Natural killer cell treated with Interleukin-12 subunit alpha and Interleukin-12 subunit beta and Interleukin-15 and Interleukin-18, amount 100 ng/mL, for 72 hours (primary cell): ENCODE measurements around the gene ITK. TPM values are rescaled to one million over a fixed set of nuclear protein-coding genes. Genes with fewer than 3 reads are reported as not detected.

Experiments
- ATAC-seq, 2 donors: fragments of 150-1000 bp; cut with Tn5 transposase in 1 of 2; sonication (Bioruptor Pico), chemical (Tn5 transposase) in 1 of 2; 2 replicates each; pipeline ENCODE4 v1.10.0; 2021
- DNase-seq: peaks from one replicate; pipeline ENCODE4 v3.0.0; 2022; ENCODE audit warnings: low spot score
- H3K27ac Mint-ChIP-seq, 2 donors: 1 replicate in 1 of 2; 2 replicates in 1 of 2; pipeline ENCODE4 v1.8.0; 2022; ENCODE audit warnings: mixed read lengths in 2 of 2, mild to moderate bottlenecking in 1 of 2, moderate library complexity in 1 of 2
- H3K27me3 Mint-ChIP-seq, 2 donors: 1 replicate in 1 of 2; 2 replicates in 1 of 2; pipeline ENCODE4 v1.8.0; 2022; ENCODE audit warnings: mixed read lengths in 2 of 2
- H3K36me3 Mint-ChIP-seq: one replicate; pipeline ENCODE4 v1.8.0; 2022; ENCODE audit warnings: mixed read lengths
- H3K4me1 Mint-ChIP-seq, 2 donors: 1 replicate in 1 of 2; 2 replicates in 1 of 2; pipeline ENCODE4 v1.8.0; 2022; ENCODE audit warnings: low read depth in 2 of 2, mixed read lengths in 2 of 2, mild to moderate bottlenecking in 1 of 2
- H3K4me3 Mint-ChIP-seq: one replicate; pipeline ENCODE4 v1.8.0; 2022; ENCODE audit warnings: mixed read lengths
- H3K9me3 Mint-ChIP-seq: 2 replicates; pipeline ENCODE4 v1.8.0; 2022; ENCODE audit warnings: mixed read lengths
- total RNA-seq, 2 donors: library from RNA; stranded (reverse); gene quantifications; one replicate each; pipeline ENCODE4 v1.2.3, GENCODE V29; 2022

The ITK gene
- total RNA-seq, 2 donors from 2014 or later = 153 to 225 TPM

- Mint-ChIP-seq H3K36me3 (peaks cover 23% of the 10 kb centered on the region), H3K9me3 (no peaks in the 10 kb centered on the region)
- ATAC-seq = no peak
These were observed 77.8 kb downstream of the ITK start for GRCh38 chr5:157258450-157258849.

GRCh38 chr5:157259699-157260098 is 79.1 kb downstream of the ITK start:
- ATAC-seq = peak in 1 of 2 donors; percentile 75
- peaks cover 12% of the 10 kb centered on the region for H3K36me3 Mint-ChIP-seq
- no peak for DNase-seq
- H3K27ac Mint-ChIP-seq = peak overlapping the region; percentile 1 to 7
- peaks cover 57 to 64% of the 10 kb centered on the region in 2 donors for H3K4me1 Mint-ChIP-seq
- no peaks in the 10 kb centered on the region for H3K9me3 Mint-ChIP-seq
- H3K4me3 Mint-ChIP-seq = no peak overlapping the region
- H3K27me3 Mint-ChIP-seq = no peaks in the 10 kb centered on the region

More at GRCh38 chr5:157258450-157258849, 77.8 kb downstream of the ITK start:
- Mint-ChIP-seq H3K27ac (peak overlapping the region; percentile 10 to 49), H3K4me3 (no peak overlapping the region), H3K27me3 (no peaks in the 10 kb centered on the region), H3K4me1 (peaks cover 56 to 65% of the 10 kb centered on the region in 2 donors)
- no peak for DNase-seq

DNA sequence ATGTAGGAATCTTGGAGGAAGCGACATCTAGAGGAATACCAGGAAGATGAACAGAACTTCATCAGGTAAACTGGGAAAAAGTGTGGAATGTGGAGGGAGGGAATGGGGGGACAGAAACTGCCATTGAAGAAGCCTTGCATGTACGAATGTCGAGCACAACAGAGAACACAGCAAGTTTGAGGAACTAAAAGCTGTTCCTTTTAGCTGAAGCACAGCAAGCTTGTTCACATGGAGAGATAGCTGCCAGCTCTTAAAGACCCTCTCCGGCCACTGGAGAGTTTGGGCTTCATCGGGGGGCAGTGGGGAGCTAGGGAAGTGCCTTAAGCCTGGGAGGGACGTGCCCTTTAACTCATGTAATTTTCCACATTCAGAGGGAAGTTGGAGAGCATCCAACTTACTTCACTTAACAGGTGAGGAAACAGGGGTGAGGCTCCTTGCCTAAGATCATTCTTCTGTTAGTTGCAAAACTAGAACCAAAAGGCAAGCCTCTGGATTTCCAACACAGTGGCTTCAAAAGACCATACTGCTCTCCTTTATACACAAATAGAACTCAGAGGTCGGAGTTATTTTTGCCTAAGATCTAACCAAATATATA is 83.0 kb downstream of the ITK start:
- Mint-ChIP-seq H3K4me1 (peaks cover 51 to 67% of the 10 kb centered on the region in 2 donors), H3K4me3 (no peak overlapping the region), H3K9me3 (no peaks in the 10 kb centered on the region), H3K36me3 (peaks cover 6% of the 10 kb centered on the region), H3K27me3 (no peaks in the 10 kb centered on the region), H3K27ac (peak overlapping the region in 1 of 2 donors; percentile 93)
- ATAC-seq (no peak), DNase-seq (no peak)

GRCh38 chr5:157265714-157266285 is 85.2 kb downstream of the ITK start, which contains the start of gene CYFIP2:
Gene CYFIP2 (plus strand): TSS chr5:157266123. CDS start chr5:157285362, 19,239 bp downstream.
- DNase-seq (peak; percentile 91), ATAC-seq (peak; percentile 96 to 97)
- peak within 1 kb of the TSS; percentile 95 to 100 for H3K27ac Mint-ChIP-seq
- peaks cover 64 to 74% of the 10 kb centered on the region in 2 donors for H3K4me1 Mint-ChIP-seq
- peak within 1 kb of the TSS; percentile 90 for H3K4me3 Mint-ChIP-seq
- H3K36me3 Mint-ChIP-seq = peaks cover 15% of the 10 kb centered on the region
- H3K9me3 Mint-ChIP-seq = no peaks in the 10 kb centered on the region
- no peaks in the 10 kb centered on the region for H3K27me3 Mint-ChIP-seq

GRCh38 chr5:157266286-157267007 is 85.8 kb downstream of the ITK start:
- DNase-seq = peak; percentile 68
- Mint-ChIP-seq H3K36me3 (peaks cover 15% of the 10 kb centered on the region), H3K4me3 (peak overlapping the region; percentile 90), H3K4me1 (peaks cover 64 to 75% of the 10 kb centered on the region in 2 donors), H3K27ac (peak overlapping the region; percentile 95 to 100), H3K9me3 (no peaks in the 10 kb centered on the region), H3K27me3 (no peaks in the 10 kb centered on the region)
- peak; percentile 55 to 58 for ATAC-seq

DNA sequence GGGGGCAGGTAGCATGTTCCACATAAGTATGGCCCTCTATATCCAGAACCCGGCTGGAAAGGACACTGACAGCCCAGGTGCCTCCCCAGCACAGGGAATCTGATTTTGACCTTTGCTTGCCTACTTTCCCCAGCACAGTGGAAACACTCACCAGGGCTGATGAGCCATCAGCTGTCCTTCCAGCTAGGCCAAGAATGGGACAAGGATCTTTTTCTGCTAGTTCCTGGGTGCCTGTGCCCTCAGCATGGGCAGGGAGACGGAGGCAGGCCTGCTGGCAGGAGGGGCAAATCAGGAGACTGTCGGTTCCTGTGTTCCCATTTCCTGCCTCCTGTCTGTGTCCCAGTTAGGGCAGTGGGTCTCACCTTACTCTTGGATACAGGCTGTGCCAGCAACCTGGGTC is 86.4 kb downstream of the ITK start:
- no peaks in the 10 kb centered on the region for H3K27me3 Mint-ChIP-seq
- peaks cover 15% of the 10 kb centered on the region for H3K36me3 Mint-ChIP-seq
- DNase-seq = no peak
- no peaks in the 10 kb centered on the region for H3K9me3 Mint-ChIP-seq
- H3K27ac Mint-ChIP-seq = peak overlapping the region; percentile 95 to 100
- H3K4me1 Mint-ChIP-seq = peaks cover 69 to 80% of the 10 kb centered on the region in 2 donors
- peak overlapping the region; percentile 90 for H3K4me3 Mint-ChIP-seq
- no peak for ATAC-seq

- peaks cover 77 to 89% of the 10 kb centered on the region in 2 donors for H3K4me1 Mint-ChIP-seq
- peaks cover 15% of the 10 kb centered on the region for H3K36me3 Mint-ChIP-seq
- no peaks in the 10 kb centered on the region for H3K27me3 Mint-ChIP-seq
- H3K4me3 Mint-ChIP-seq = peak overlapping the region; percentile 90
- peak overlapping the region; percentile 95 to 100 for H3K27ac Mint-ChIP-seq
- ATAC-seq (no peak), DNase-seq (no peak)
- no peaks in the 10 kb centered on the region for H3K9me3 Mint-ChIP-seq
These were observed 87.3 kb downstream of the ITK start for GRCh38 chr5:157267761-157268480.

DNA sequence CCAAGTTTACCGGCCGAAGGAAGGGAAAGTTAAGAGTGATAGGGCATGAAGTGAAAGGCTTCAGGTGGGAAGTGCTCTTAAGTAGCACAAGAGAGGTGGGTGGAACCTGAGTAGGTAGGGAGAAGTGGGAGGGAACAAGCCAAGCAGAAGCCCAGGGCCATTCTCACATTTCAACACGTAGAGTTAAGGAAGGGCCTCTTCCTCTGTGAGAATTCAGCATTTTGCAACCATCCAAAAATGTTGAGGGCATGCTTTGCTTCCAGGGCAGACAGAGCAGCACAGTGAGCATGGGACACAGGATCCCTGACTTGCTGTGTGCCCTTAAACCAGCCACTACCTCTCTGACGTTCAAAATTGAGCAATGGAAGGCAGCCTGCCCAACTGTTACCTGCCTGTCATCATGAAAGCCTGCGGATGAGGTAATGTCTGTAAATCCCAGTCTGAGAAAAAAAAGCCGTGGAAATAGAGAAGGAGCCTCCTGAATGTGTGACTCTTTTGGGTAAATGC is 88.6 kb downstream of the ITK start:
- Mint-ChIP-seq H3K27me3 (no peaks in the 10 kb centered on the region), H3K27ac (peak overlapping the region; percentile 95 to 100), H3K4me3 (peak overlapping the region; percentile 90), H3K36me3 (peaks cover 15% of the 10 kb centered on the region), H3K9me3 (no peaks in the 10 kb centered on the region), H3K4me1 (peaks cover 78 to 90% of the 10 kb centered on the region in 2 donors)
- no peak for DNase-seq
- ATAC-seq = no peak

- ATAC-seq = no peak
- Mint-ChIP-seq H3K27ac (peak overlapping the region; percentile 95 to 100), H3K9me3 (no peaks in the 10 kb centered on the region), H3K36me3 (peaks cover 15% of the 10 kb centered on the region), H3K27me3 (no peaks in the 10 kb centered on the region), H3K4me1 (peaks cover 78 to 89% of the 10 kb centered on the region in 2 donors), H3K4me3 (peak overlapping the region; percentile 90)
- DNase-seq = no peak
These were observed 89.2 kb downstream of the ITK start for GRCh38 chr5:157269761-157270272.

DNA sequence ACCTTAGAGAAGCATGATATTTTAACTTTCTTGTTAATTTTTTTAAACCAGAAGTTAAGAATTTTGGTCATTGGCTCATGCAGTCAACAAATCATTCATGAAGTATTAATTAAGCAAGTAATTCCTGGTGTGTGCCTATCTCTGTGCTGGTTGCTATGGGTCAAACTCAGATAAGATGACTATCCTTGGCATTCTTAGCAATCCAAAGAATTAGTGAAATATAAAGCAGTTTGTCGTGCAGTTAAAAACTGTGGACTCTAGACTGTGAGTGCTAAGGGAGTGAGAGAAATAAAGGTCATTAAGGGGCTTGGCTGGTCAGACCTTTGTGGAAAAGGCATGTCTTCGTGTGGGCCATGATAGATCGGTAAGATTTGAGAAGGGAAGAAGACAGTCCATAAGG is 90.1 kb downstream of the ITK start:
- DNase-seq (no peak), ATAC-seq (no peak)
- H3K27me3 Mint-ChIP-seq = no peaks in the 10 kb centered on the region
- no peaks in the 10 kb centered on the region for H3K9me3 Mint-ChIP-seq
- peak overlapping the region; percentile 90 for H3K4me3 Mint-ChIP-seq
- H3K4me1 Mint-ChIP-seq = peaks cover 76 to 86% of the 10 kb centered on the region in 2 donors
- H3K36me3 Mint-ChIP-seq = peaks cover 15% of the 10 kb centered on the region
- peak overlapping the region; percentile 95 to 100 for H3K27ac Mint-ChIP-seq

DNA sequence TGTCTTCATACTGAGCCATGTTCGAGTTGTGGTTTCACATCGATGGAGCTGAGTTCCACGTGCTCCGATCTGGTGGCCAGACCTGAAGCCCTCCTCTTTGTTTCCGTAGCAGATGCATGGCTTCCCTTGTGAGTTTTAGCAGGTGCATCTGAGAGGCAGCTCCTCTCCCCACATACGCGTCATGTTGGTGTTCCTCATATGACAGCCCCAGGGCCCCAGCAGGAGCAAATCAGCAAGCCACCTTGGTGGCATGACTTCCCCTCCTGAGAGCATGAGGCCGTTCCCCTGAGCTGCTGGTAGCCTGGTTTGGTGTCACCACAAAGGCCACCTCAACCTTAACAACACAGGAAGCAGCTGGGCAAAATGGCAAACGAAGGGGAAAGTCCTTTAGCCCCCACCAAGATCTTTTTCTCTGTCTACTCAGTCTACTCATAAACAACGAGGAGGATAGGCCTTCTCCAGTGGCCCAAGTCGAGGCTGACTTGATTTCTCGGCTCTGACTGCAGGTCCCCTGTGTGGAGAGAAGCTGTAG is 91.2 kb downstream of the ITK start:
- peak overlapping the region; percentile 95 to 100 for H3K27ac Mint-ChIP-seq
- H3K36me3 Mint-ChIP-seq = peaks cover 15% of the 10 kb centered on the region
- H3K27me3 Mint-ChIP-seq = no peaks in the 10 kb centered on the region
- peaks cover 83 to 94% of the 10 kb centered on the region in 2 donors for H3K4me1 Mint-ChIP-seq
- ATAC-seq = peak; percentile 85 to 88
- H3K9me3 Mint-ChIP-seq = no peaks in the 10 kb centered on the region
- peak; percentile 89 for DNase-seq
- peak overlapping the region; percentile 90 for H3K4me3 Mint-ChIP-seq

- DNase-seq (peak; percentile 85), ATAC-seq (peak; percentile 80 to 87)
- peaks cover 80 to 91% of the 10 kb centered on the region in 2 donors for H3K4me1 Mint-ChIP-seq
- H3K27ac Mint-ChIP-seq = peak overlapping the region; percentile 95 to 100
- H3K27me3 Mint-ChIP-seq = no peaks in the 10 kb centered on the region
- no peaks in the 10 kb centered on the region for H3K9me3 Mint-ChIP-seq
- peaks cover 9% of the 10 kb centered on the region for H3K36me3 Mint-ChIP-seq
- H3K4me3 Mint-ChIP-seq = peak overlapping the region; percentile 90
These were observed 92.5 kb downstream of the ITK start for GRCh38 chr5:157273131-157273556.

- H3K4me3 Mint-ChIP-seq = no peak overlapping the region
- H3K36me3 Mint-ChIP-seq = peaks cover under 1% of the 10 kb centered on the region
- ATAC-seq = no peak
- H3K9me3 Mint-ChIP-seq = no peaks in the 10 kb centered on the region
- no peak for DNase-seq
- peak overlapping the region; percentile 68 to 69 for H3K27ac Mint-ChIP-seq
- H3K4me1 Mint-ChIP-seq = peaks cover 74 to 84% of the 10 kb centered on the region in 2 donors
- H3K27me3 Mint-ChIP-seq = no peaks in the 10 kb centered on the region
These were observed 94.8 kb downstream of the ITK start for GRCh38 chr5:157275403-157275802.
